Measurements from ENCODE around the gene NR1I2.

- TF ChIP-seq POLR2A (IDR thresholded peaks at IDR 0.05; ENCODE audit: extremely low read depth, insufficient read length) (no peak), CTCF (IDR thresholded peaks at IDR 0.05; ENCODE audit: low read depth, low read length) (no peak), MYC (IDR thresholded peaks at IDR 0.05; ENCODE audit: low read depth, low read length) (no peak)
Measured at GRCh38 chr3:119858957-119859356, 77.1 kb downstream of the NR1I2 start.
